CD4-positive, alpha-beta memory T cell (primary cell): ENCODE results near the gene SLC35E2B. TPM values are rescaled to one million over a fixed set of nuclear protein-coding genes. Genes with fewer than 3 reads are reported as not detected.

Experiments used
- CTCF ChIA-PET: fragments of 350-600 bp; sonication (Branson Sonifier 250); formaldehyde crosslinking; loops from one replicate; lab custom pipeline; 2021; ENCODE audit warnings: inconsistent platforms; ENCODE audit not compliant: partially characterized antibody; lab: Charles Lee
- POLR2A ChIA-PET: fragments of 350-600 bp; sonication (Branson Sonifier 250); formaldehyde crosslinking; loops from one replicate; lab custom pipeline; 2021; ENCODE audit not compliant: partially characterized antibody; lab: Charles Lee
- DNase-seq, 5 donors: peaks; one replicate each; pipeline versions ENCODE4 v3.0.0 to v3.0.0-alpha.2; 2020 to 2022; ENCODE audit warnings: mixed read lengths in 1 of 5
- H3K27ac ChIP-seq: one replicate; pipeline ENCODE4 v1.7.0; 2013; ENCODE audit warnings: low read depth, low read length
- H3K27me3 ChIP-seq: 2 replicates; pipeline ENCODE4 v1.7.0; 2013; ENCODE audit warnings: mild to moderate bottlenecking, low read length, moderate library complexity; ENCODE audit not compliant: insufficient read depth
- H3K36me3 ChIP-seq: 2 replicates; pipeline ENCODE4 v1.7.0; 2013; ENCODE audit warnings: mild to moderate bottlenecking, low read length, moderate library complexity; ENCODE audit not compliant: insufficient read depth
- H3K4me1 ChIP-seq: 2 replicates; pipeline ENCODE4 v1.7.0; 2013; ENCODE audit warnings: mild to moderate bottlenecking, low read length, moderate library complexity; ENCODE audit not compliant: insufficient read depth
- H3K4me3 ChIP-seq, 2 donors: one replicate each; pipeline ENCODE4 v1.7.0; 2013; ENCODE audit warnings: low read length in 2 of 2, mild to moderate bottlenecking in 1 of 2
- H3K9me3 ChIP-seq, 2 donors: one replicate each; pipeline ENCODE4 v1.7.0; 2013; ENCODE audit warnings: low read length in 2 of 2, control low read depth in 1 of 2; ENCODE audit not compliant: control insufficient read depth in 1 of 2
- H3K27ac Mint-ChIP-seq, 7 donors: one replicate each; pipeline ENCODE4 v1.8.0; 2020 to 2021; ENCODE audit warnings: mixed read lengths in 7 of 7, mild to moderate bottlenecking in 6 of 7, inconsistent platforms in 3 of 7, moderate library complexity in 3 of 7
- H3K27me3 Mint-ChIP-seq, 2 donors: one replicate each; pipeline ENCODE4 v1.8.0; 2020 to 2021; ENCODE audit warnings: mixed read lengths in 2 of 2
- H3K36me3 Mint-ChIP-seq, 2 donors: one replicate each; pipeline ENCODE4 v1.8.0; 2020 to 2021; ENCODE audit warnings: mixed read lengths in 2 of 2, inconsistent platforms in 1 of 2, mild to moderate bottlenecking in 1 of 2
- H3K4me1 Mint-ChIP-seq, 4 donors: one replicate each; pipeline ENCODE4 v1.8.0; 2020 to 2021; ENCODE audit warnings: mixed read lengths in 4 of 4, mild to moderate bottlenecking in 1 of 4
- H3K4me3 Mint-ChIP-seq, 8 donors: one replicate each; pipeline ENCODE4 v1.8.0; 2020 to 2021; ENCODE audit warnings: mixed read lengths in 8 of 8, mild to moderate bottlenecking in 7 of 8, moderate library complexity in 6 of 8, inconsistent platforms in 3 of 8
- H3K9me3 Mint-ChIP-seq, 8 donors: one replicate each; pipeline ENCODE4 v1.8.0; 2020 to 2021; ENCODE audit warnings: mixed read lengths in 8 of 8, mild to moderate bottlenecking in 5 of 8, inconsistent platforms in 3 of 8, moderate library complexity in 1 of 8
- intact Hi-C: fragments of 100-400 bp; cut with micrococcal nuclease; formaldehyde crosslinking; loops from one replicate; pipeline ENCODE4 v1.15.1; 2023
- polyA plus RNA-seq, 2 donors: library from polyadenylated mRNA; unstranded; fragments of 300-500 nt; fragmentation: Illumina TruSeq; gene quantifications; one replicate each; pipeline ENCODE4 v1.2.3, GENCODE V29; 2021
- total RNA-seq, 2 experiments: library from RNA; stranded (reverse); gene quantifications; one replicate each; pipeline ENCODE4 v1.2.3, GENCODE V29; 2021

Gene SLC35E2B
- total and polyA plus RNA-seq, 4 experiments from 2014 or later = 29.4 to 130 (median 85.6) TPM

- Mint-ChIP-seq H3K27me3 (peaks cover 2% of the 10 kb centered on the region in 2 donors), H3K4me1 (peaks cover 4 to 15% (median 7%) of the 10 kb centered on the region in 4 donors), H3K9me3 (peaks cover 0 to 2% (median 0%) of the 10 kb centered on the region in 8 donors), H3K36me3 (peaks cover 0 to 2% of the 10 kb centered on the region in 2 donors), H3K4me3 (no peak overlapping the region), H3K27ac (peak overlapping the region in 2 of 7 donors; percentile 29 to 63)
- ChIA-PET POLR2A (interaction anchor here (1.1 to 1.9 kb wide), 2 partner anchors 8 to 10 kb away, joined by 4 to 12 read pairs; partner anchors contain the start of gene MIB2), CTCF (no interaction called here)
- Histone ChIP-seq H3K27me3 (no peaks in the 10 kb centered on the region), H3K36me3 (no peaks in the 10 kb centered on the region), H3K4me1 (peaks cover 9% of the 10 kb centered on the region), H3K4me3 (no peak overlapping the region), H3K27ac (no peak overlapping the region), H3K9me3 (no peaks in the 10 kb centered on the region)
- DNase-seq = peak in 1 of 5 donors; percentile 24
- intact Hi-C loops = no loop called here
These were observed 66.8 kb downstream of the SLC35E2B start for GRCh38 chr1:1625824-1626206.

- Mint-ChIP-seq H3K4me1 (peaks cover 3 to 15% (median 6%) of the 10 kb centered on the region in 4 donors), H3K27me3 (peaks cover 2% of the 10 kb centered on the region in 2 donors), H3K36me3 (peaks cover 0 to 2% of the 10 kb centered on the region in 2 donors), H3K27ac (peak overlapping the region in 1 of 7 donors; percentile 63), H3K9me3 (peaks cover 0 to 2% (median 0%) of the 10 kb centered on the region in 8 donors), H3K4me3 (no peak overlapping the region)
- H3K4me3 ChIP-seq = no peak overlapping the region
- H3K4me1 ChIP-seq = peaks cover 5% of the 10 kb centered on the region
- no peak overlapping the region for H3K27ac ChIP-seq
- DNase-seq = peak in 1 of 5 donors; percentile 22
- H3K9me3 ChIP-seq = no peaks in the 10 kb centered on the region
- no peaks in the 10 kb centered on the region for H3K36me3 ChIP-seq
- H3K27me3 ChIP-seq = no peaks in the 10 kb centered on the region
- CTCF ChIA-PET = no interaction called here
- intact Hi-C loops = no loop called here
- POLR2A ChIA-PET = interaction anchor here (1.1 to 1.9 kb wide), 2 partner anchors 8 to 10 kb away, joined by 4 to 12 read pairs; partner anchors contain the start of gene MIB2
These were observed 67.2 kb downstream of the SLC35E2B start for GRCh38 chr1:1625404-1625775.

- Histone ChIP-seq H3K4me1 (peaks cover 5% of the 10 kb centered on the region), H3K9me3 (no peaks in the 10 kb centered on the region), H3K27ac (no peak overlapping the region), H3K4me3 (no peak overlapping the region), H3K36me3 (no peaks in the 10 kb centered on the region), H3K27me3 (no peaks in the 10 kb centered on the region)
- intact Hi-C loops = no loop called here
- no peaks in the 10 kb centered on the region for H3K27me3 Mint-ChIP-seq
- peak overlapping the region in 1 of 8 donors; percentile 25 for H3K4me3 Mint-ChIP-seq
- no peaks in the 10 kb centered on the region for H3K36me3 Mint-ChIP-seq
- no peaks in the 10 kb centered on the region for H3K9me3 Mint-ChIP-seq
- DNase-seq = peak in 1 of 5 donors; percentile 39
- H3K27ac Mint-ChIP-seq = peak overlapping the region in 2 of 7 donors; percentile 50 to 72
- H3K4me1 Mint-ChIP-seq = peaks cover under 1 to 15% (median 2%) of the 10 kb centered on the region in 4 donors
- POLR2A ChIA-PET = interaction anchor here (0.6 to 1.9 kb wide), 2 partner anchors 9 to 681 kb away, joined by 3 to 12 read pairs; partner anchors contain the start of gene MIB2
- CTCF ChIA-PET = no interaction called here
These were observed 67.9 kb downstream of the SLC35E2B start for GRCh38 chr1:1624443-1625403.

GRCh38 chr1:1623631-1624442 is 68.8 kb downstream of the SLC35E2B start:
- no peak overlapping the region for H3K4me3 Mint-ChIP-seq
- Histone ChIP-seq H3K4me3 (no peak overlapping the region), H3K36me3 (no peaks in the 10 kb centered on the region), H3K4me1 (peaks cover 5% of the 10 kb centered on the region), H3K9me3 (no peaks in the 10 kb centered on the region), H3K27ac (no peak overlapping the region), H3K27me3 (no peaks in the 10 kb centered on the region)
- no peak for DNase-seq
- CTCF ChIA-PET = no interaction called here
- POLR2A ChIA-PET = interaction anchor here (0.6 kb wide), 1 partner anchor 682 kb away, joined by 3 read pairs; no protein-coding TSS in a partner anchor
- intact Hi-C loops = no loop called here
- H3K27me3 Mint-ChIP-seq = no peaks in the 10 kb centered on the region
- no peak overlapping the region for H3K27ac Mint-ChIP-seq
- no peaks in the 10 kb centered on the region for H3K36me3 Mint-ChIP-seq
- no peaks in the 10 kb centered on the region for H3K9me3 Mint-ChIP-seq
- H3K4me1 Mint-ChIP-seq = peaks cover 0 to 15% (median 2%) of the 10 kb centered on the region in 4 donors

GRCh38 chr1:1623181-1623630 is 69.4 kb downstream of the SLC35E2B start:
- Mint-ChIP-seq H3K4me3 (no peak overlapping the region), H3K4me1 (peaks cover 0 to 15% (median 2%) of the 10 kb centered on the region in 4 donors), H3K27me3 (no peaks in the 10 kb centered on the region), H3K9me3 (no peaks in the 10 kb centered on the region), H3K36me3 (no peaks in the 10 kb centered on the region), H3K27ac (no peak overlapping the region)
- no peaks in the 10 kb centered on the region for H3K36me3 ChIP-seq
- ChIA-PET POLR2A (interaction anchor here (0.8 kb wide), 1 partner anchor 8 kb away, joined by 3 read pairs; no protein-coding TSS in a partner anchor), CTCF (interaction anchor here (0.6 kb wide), 1 partner anchor 16 kb away, joined by 3 read pairs; no protein-coding TSS in a partner anchor)
- intact Hi-C loops = no loop called here
- DNase-seq = no peak
- H3K9me3 ChIP-seq = no peaks in the 10 kb centered on the region
- H3K4me1 ChIP-seq = no peaks in the 10 kb centered on the region
- no peaks in the 10 kb centered on the region for H3K27me3 ChIP-seq
- H3K27ac ChIP-seq = no peak overlapping the region
- no peak overlapping the region for H3K4me3 ChIP-seq

GRCh38 chr1:1622788-1623094 is 69.9 kb downstream of the SLC35E2B start:
- no peaks in the 10 kb centered on the region for H3K27me3 Mint-ChIP-seq
- intact Hi-C loops = no loop called here
- Histone ChIP-seq H3K27me3 (no peaks in the 10 kb centered on the region), H3K36me3 (no peaks in the 10 kb centered on the region), H3K9me3 (no peaks in the 10 kb centered on the region), H3K4me1 (no peaks in the 10 kb centered on the region), H3K27ac (no peak overlapping the region), H3K4me3 (no peak overlapping the region)
- H3K4me1 Mint-ChIP-seq = peaks cover 0 to 12% (median 2%) of the 10 kb centered on the region in 4 donors
- ChIA-PET POLR2A (interaction anchor here (0.8 kb wide), 1 partner anchor 8 kb away, joined by 3 read pairs; no protein-coding TSS in a partner anchor), CTCF (interaction anchor here (0.6 kb wide), 1 partner anchor 16 kb away, joined by 3 read pairs; no protein-coding TSS in a partner anchor)
- peak overlapping the region in 1 of 8 donors; percentile 20 for H3K4me3 Mint-ChIP-seq
- H3K27ac Mint-ChIP-seq = peak overlapping the region in 2 of 7 donors; percentile 15 to 46
- H3K36me3 Mint-ChIP-seq = no peaks in the 10 kb centered on the region
- peak in 1 of 5 donors; percentile 21 for DNase-seq
- no peaks in the 10 kb centered on the region for H3K9me3 Mint-ChIP-seq
